Measurements from ENCODE around the gene BLVRB. TPM values are rescaled to one million over a fixed set of nuclear protein-coding genes. Genes with fewer than 3 reads are reported as not detected.

The BLVRB gene
- total RNA-seq (2022) (44.0 and 68.7 TPM in 2 replicates), Bru-seq, nascent RNA (percentile 53 among the genes with signal in this experiment), BruChase-seq, experiment 1, labeled RNA remaining after a 6-hour chase (percentile 49 among the genes with signal in this experiment), BruChase-seq, experiment 2, labeled RNA remaining after a 2-hour chase (percentile 52 among the genes with signal in this experiment)
- long read RNA-seq, transcript BLVRB-201 (5 exons, 873 nt), result major isoform, 84 of 89 reads
- long read RNA-seq, partial matches to known transcripts, result 1 of 89 reads
- long read RNA-seq, other reads (novel, unspliced or antisense), result 2 of 89 reads

DNA sequence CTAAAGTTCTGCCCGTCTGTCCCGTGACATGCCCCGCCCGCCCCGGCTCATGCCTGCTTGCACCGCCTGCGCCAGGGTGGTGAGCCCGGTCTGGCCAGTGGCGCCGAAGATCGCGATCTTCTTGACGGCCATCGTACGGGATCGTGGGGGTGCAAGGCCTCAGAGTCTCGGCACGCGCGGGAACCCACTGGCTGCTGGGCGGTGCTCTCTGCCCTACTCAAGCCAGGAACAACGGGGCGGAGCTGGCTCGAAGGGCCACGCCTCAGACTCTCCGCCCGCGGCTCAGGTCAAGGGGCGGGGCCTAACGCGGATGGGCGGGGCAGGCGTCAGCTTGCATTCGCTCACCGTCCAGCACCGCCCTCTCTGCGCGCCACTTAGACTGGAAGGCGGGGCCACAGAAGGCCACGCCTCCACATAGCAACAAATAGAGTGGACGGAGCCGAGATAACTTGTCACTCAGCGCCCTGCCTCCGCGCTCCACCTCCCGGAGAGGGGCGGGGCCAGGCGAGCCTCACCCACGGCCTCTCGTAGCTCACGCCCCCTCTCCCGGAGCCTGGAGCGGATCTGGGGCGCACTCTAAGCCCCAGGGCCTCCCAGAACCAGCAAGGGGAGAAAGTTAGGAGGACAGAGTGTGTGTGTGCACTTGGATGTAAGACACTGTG lies at the start of gene BLVRB:
Gene BLVRB, minus strand, starts transcription at position 189 of the 662 bp plus-strand sequence. Its CDS starts 57 bp downstream, at position 132.
- peak within 1 kb of the TSS; percentile 92 for H3K27ac Mint-ChIP-seq (ENCODE audit: low read depth, unreplicated experiment)
- CTCF ChIA-PET, result interaction anchor here (0.6 to 4.5 kb wide), 11 partner anchors 10 to 192 kb away, joined by 3 to 40 read pairs (median 4); partner anchors contain the start of gene LTBP4
- peaks cover 7% of the 10 kb centered on the region for H3K36me3 Mint-ChIP-seq (ENCODE audit: insufficient read depth, unreplicated experiment)
- DNase-seq (ENCODE audit: unreplicated experiment), result peak; percentile 100
- no TSS peak for BruUV-seq (replicated peaks)
- POLR2A ChIA-PET, result interaction anchor here (0.6 to 4.6 kb wide), 29 partner anchors 9 to 1394 kb away, joined by 3 to 94 read pairs (median 5); partner anchors contain the start of genes ACTMAP, C19orf47, COQ8B and ITPKC
- TF ChIP-seq, protein P1, sequence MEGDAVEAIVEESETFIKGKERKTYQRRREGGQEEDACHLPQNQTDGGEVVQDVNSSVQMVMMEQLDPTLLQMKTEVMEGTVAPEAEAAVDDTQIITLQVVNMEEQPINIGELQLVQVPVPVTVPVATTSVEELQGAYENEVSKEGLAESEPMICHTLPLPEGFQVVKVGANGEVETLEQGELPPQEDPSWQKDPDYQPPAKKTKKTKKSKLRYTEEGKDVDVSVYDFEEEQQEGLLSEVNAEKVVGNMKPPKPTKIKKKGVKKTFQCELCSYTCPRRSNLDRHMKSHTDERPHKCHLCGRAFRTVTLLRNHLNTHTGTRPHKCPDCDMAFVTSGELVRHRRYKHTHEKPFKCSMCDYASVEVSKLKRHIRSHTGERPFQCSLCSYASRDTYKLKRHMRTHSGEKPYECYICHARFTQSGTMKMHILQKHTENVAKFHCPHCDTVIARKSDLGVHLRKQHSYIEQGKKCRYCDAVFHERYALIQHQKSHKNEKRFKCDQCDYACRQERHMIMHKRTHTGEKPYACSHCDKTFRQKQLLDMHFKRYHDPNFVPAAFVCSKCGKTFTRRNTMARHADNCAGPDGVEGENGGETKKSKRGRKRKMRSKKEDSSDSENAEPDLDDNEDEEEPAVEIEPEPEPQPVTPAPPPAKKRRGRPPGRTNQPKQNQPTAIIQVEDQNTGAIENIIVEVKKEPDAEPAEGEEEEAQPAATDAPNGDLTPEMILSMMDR (IDR thresholded peaks at IDR 0.05; ENCODE audit: unreplicated experiment), result no peak
- H3K9me3 Mint-ChIP-seq (ENCODE audit: unreplicated experiment), result no peaks in the 10 kb centered on the region
- intact Hi-C loops (cut with micrococcal nuclease), result loop anchor here (2.0 kb wide), 1 partner anchor 21 kb away; the partner anchor contains the start of gene SERTAD3
- H3K27me3 Mint-ChIP-seq (ENCODE audit: insufficient read depth, unreplicated experiment), result no peaks in the 10 kb centered on the region
- H3K4me3 Mint-ChIP-seq (ENCODE audit: unreplicated experiment), result peak within 1 kb of the TSS; percentile 98
- peaks cover 19% of the 10 kb centered on the region for H3K4me1 Mint-ChIP-seq (ENCODE audit: insufficient read depth, unreplicated experiment)

DNA sequence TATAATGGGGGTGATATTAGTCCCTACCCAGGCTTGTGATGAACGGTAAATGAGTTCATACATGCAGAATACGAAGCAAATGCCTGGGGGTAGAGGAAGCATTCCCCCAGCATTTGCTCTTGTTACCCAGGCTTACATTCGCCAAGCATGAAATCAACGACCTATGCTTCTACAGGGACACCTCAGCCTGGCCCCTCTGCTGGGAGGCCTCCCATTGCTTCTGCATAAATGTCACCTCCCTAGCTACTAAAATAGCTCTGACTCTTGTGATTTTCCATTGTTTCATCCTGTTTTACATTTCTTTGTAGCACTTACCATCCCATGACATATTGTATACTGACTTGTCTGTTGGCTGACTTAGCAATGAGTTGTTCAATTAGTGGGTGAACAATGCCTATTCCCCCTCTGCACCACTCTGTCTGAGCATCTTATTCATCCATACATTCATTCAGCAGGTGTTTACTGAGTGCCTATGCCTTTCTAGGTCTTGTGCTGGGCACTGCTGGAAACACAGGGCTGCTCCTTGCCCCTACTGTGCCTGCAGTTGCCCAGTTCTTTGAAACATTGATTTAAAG lies 48.3 kb upstream of the BLVRB start:
- no peak overlapping the region for H3K27ac Mint-ChIP-seq (ENCODE audit: low read depth, unreplicated experiment)
- BruUV-seq (replicated peaks), result no TSS peak
- no peaks in the 10 kb centered on the region for H3K4me1 Mint-ChIP-seq (ENCODE audit: insufficient read depth, unreplicated experiment)
- no peak overlapping the region for H3K4me3 Mint-ChIP-seq (ENCODE audit: unreplicated experiment)
- H3K36me3 Mint-ChIP-seq (ENCODE audit: insufficient read depth, unreplicated experiment), result no peaks in the 10 kb centered on the region
- intact Hi-C loops (cut with micrococcal nuclease), result no loop called here
- ChIA-PET CTCF (interaction anchor here (1.1 kb wide), 1 partner anchor 21 kb away, joined by 7 read pairs; no protein-coding TSS in a partner anchor), POLR2A (no interaction called here)
- TF ChIP-seq, protein P1 (IDR thresholded peaks at IDR 0.05; ENCODE audit: unreplicated experiment), result no peak
- H3K27me3 Mint-ChIP-seq (ENCODE audit: insufficient read depth, unreplicated experiment), result peaks cover 20% of the 10 kb centered on the region
- no peaks in the 10 kb centered on the region for H3K9me3 Mint-ChIP-seq (ENCODE audit: unreplicated experiment)
- no peak for DNase-seq (ENCODE audit: unreplicated experiment)

DNA sequence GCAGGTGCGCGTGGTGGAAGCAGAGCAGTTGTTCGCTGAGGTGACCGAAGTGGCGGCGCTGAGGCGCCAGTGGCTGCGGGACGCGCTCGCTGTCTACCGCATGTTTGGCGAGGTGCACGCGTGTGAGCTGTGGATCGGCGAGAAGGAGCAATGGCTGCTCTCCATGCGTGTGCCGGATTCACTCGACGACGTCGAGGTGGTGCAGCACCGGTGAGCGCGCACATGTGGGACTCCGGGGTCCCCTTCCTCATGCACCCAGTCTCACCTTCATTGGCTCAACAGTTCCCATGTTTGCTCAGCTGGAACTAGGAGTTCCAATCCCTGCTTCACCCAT lies 47.8 kb upstream of the BLVRB start:
- ChIA-PET POLR2A (no interaction called here), CTCF (interaction anchor here (1.1 kb wide), 1 partner anchor 21 kb away, joined by 7 read pairs; no protein-coding TSS in a partner anchor)
- Mint-ChIP-seq H3K4me3 (ENCODE audit: unreplicated experiment) (no peak overlapping the region), H3K27me3 (ENCODE audit: insufficient read depth, unreplicated experiment) (peaks cover 21% of the 10 kb centered on the region), H3K27ac (ENCODE audit: low read depth, unreplicated experiment) (no peak overlapping the region), H3K36me3 (ENCODE audit: insufficient read depth, unreplicated experiment) (no peaks in the 10 kb centered on the region), H3K9me3 (ENCODE audit: unreplicated experiment) (no peaks in the 10 kb centered on the region), H3K4me1 (ENCODE audit: insufficient read depth, unreplicated experiment) (no peaks in the 10 kb centered on the region)
- no TSS peak for BruUV-seq (replicated peaks)
- DNase-seq (ENCODE audit: unreplicated experiment), result no peak
- TF ChIP-seq, protein P1 (IDR thresholded peaks at IDR 0.05; ENCODE audit: unreplicated experiment), result no peak
- intact Hi-C loops (cut with micrococcal nuclease), result no loop called here
